Measurements from ENCODE around the gene CYBRD1. TPM values are rescaled to one million over a fixed set of nuclear protein-coding genes. Genes with fewer than 3 reads are reported as not detected.

CYBRD1 gene
- polyA plus RNA-seq, 1 experiment = 157 TPM

DNA sequence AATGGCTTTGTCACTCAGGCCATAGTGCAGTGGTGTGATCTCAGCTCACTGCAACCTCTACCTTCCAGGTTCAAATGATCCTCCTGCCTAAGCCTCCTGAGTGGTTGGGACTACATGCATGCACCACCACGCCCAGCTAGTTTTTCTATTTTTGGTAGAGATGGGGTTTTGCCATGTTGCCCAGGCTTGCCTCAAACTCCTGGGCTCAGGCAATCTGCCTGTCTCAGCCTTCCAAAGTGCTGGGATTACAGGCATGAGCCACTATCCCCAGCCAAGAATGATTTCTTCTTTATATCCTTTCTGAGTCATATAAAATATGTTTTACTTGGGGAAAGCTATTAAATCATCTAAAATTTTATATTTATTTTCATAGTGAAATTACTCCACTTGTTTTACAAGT lies 61.3 kb downstream of the CYBRD1 start:
- Histone ChIP-seq H3K4me3 (ENCODE audit: low read depth, low read length) (no peak overlapping the region), H3K27me3 (ENCODE audit: control insufficient read depth, insufficient read depth, low read length) (no peaks in the 10 kb centered on the region), H3K27ac (ENCODE audit: low read depth, low read length) (no peak overlapping the region), H3K9me3 (ENCODE audit: control insufficient read depth, insufficient read depth, low read length) (no peaks in the 10 kb centered on the region)
- TF ChIP-seq, protein P1, sequence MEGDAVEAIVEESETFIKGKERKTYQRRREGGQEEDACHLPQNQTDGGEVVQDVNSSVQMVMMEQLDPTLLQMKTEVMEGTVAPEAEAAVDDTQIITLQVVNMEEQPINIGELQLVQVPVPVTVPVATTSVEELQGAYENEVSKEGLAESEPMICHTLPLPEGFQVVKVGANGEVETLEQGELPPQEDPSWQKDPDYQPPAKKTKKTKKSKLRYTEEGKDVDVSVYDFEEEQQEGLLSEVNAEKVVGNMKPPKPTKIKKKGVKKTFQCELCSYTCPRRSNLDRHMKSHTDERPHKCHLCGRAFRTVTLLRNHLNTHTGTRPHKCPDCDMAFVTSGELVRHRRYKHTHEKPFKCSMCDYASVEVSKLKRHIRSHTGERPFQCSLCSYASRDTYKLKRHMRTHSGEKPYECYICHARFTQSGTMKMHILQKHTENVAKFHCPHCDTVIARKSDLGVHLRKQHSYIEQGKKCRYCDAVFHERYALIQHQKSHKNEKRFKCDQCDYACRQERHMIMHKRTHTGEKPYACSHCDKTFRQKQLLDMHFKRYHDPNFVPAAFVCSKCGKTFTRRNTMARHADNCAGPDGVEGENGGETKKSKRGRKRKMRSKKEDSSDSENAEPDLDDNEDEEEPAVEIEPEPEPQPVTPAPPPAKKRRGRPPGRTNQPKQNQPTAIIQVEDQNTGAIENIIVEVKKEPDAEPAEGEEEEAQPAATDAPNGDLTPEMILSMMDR (IDR thresholded peaks at IDR 0.05; ENCODE audit: low read depth, low read length) = no peak
- DNase-seq (ENCODE audit: low read depth, low spot score) = no peak
- CTCF ChIA-PET = interaction anchor here (1.4 kb wide), 1 partner anchor 16 kb away, joined by 4 read pairs; no protein-coding TSS in a partner anchor
- POLR2A ChIA-PET = no interaction called here

DNA sequence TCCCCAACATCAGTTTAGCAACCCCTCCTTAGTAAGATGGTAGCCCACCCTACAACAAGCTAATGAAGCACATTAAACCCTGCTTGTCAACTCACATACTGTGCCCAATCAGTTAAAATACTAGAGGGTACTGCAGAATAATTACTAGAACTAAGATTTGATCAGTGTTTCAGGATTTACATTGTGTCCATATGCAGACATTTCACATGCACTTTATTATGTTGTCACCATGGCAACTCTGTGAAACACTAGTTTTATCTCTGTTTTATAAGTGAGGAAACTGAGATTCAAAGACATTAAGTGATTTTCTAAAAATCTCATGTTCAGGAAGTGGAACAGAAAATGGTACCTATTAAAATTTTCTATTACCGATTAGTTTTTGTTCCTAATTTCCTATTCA lies 61.7 kb downstream of the CYBRD1 start:
- H3K9me3 ChIP-seq (ENCODE audit: control insufficient read depth, insufficient read depth, low read length) = no peaks in the 10 kb centered on the region
- ChIA-PET CTCF (interaction anchor here (1.4 kb wide), 1 partner anchor 15 kb away, joined by 4 read pairs; no protein-coding TSS in a partner anchor), POLR2A (no interaction called here)
- no peak overlapping the region for H3K27ac ChIP-seq (ENCODE audit: low read depth, low read length)
- TF ChIP-seq, protein P1 (IDR thresholded peaks at IDR 0.05; ENCODE audit: low read depth, low read length) = no peak
- H3K27me3 ChIP-seq (ENCODE audit: control insufficient read depth, insufficient read depth, low read length) = no peaks in the 10 kb centered on the region
- no peak overlapping the region for H3K4me3 ChIP-seq (ENCODE audit: low read depth, low read length)
- DNase-seq (ENCODE audit: low read depth, low spot score) = no peak

DNA sequence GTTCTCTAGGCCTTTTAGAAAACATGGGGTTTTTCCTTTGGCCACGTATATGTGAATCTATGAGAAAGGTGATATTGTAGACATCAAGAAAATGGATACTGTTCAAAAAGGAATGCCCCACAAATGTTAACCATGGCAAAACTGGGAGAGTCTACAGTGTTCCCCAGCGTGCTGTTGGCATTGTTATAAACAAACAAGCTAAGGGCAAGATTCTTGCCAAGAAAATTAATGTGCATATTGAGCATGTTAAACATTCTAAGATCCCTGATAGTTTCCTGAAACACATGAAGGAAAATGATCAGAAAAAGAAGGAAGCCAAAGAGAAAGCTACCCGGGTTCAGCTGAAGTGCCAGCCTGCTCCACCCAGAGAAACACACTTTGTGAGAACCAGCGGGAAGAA lies 64.9 kb downstream of the CYBRD1 start:
- Histone ChIP-seq H3K4me3 (ENCODE audit: low read depth, low read length) (no peak overlapping the region), H3K27me3 (ENCODE audit: control insufficient read depth, insufficient read depth, low read length) (no peaks in the 10 kb centered on the region), H3K27ac (ENCODE audit: low read depth, low read length) (no peak overlapping the region), H3K9me3 (ENCODE audit: control insufficient read depth, insufficient read depth, low read length) (no peaks in the 10 kb centered on the region)
- CTCF ChIA-PET = interaction anchor here (0.8 to 2.2 kb wide), 6 partner anchors 12 to 540 kb away, joined by 3 to 16 read pairs (median 6); no protein-coding TSS in a partner anchor
- no peak for DNase-seq (ENCODE audit: low read depth, low spot score)
- TF ChIP-seq, protein P1 (IDR thresholded peaks at IDR 0.05; ENCODE audit: low read depth, low read length) = no peak
- POLR2A ChIA-PET = no interaction called here

- Histone ChIP-seq H3K27ac (ENCODE audit: low read depth, low read length) (no peak overlapping the region), H3K4me3 (ENCODE audit: low read depth, low read length) (no peak overlapping the region), H3K27me3 (ENCODE audit: control insufficient read depth, insufficient read depth, low read length) (no peaks in the 10 kb centered on the region), H3K9me3 (ENCODE audit: control insufficient read depth, insufficient read depth, low read length) (no peaks in the 10 kb centered on the region)
- ChIA-PET CTCF (interaction anchor here (0.6 to 2.2 kb wide), 9 partner anchors 11 to 540 kb away, joined by 3 to 16 read pairs (median 6); no protein-coding TSS in a partner anchor), POLR2A (interaction anchor here (0.5 to 0.6 kb wide), 2 partner anchors 8 to 102 kb away, joined by 4 to 11 read pairs; no protein-coding TSS in a partner anchor)
- TF ChIP-seq, protein P1 (IDR thresholded peaks at IDR 0.05; ENCODE audit: low read depth, low read length) = no peak
- DNase-seq (ENCODE audit: low read depth, low spot score) = no peak
Measured at GRCh38 chr2:171587567-171587966, 65.3 kb downstream of the CYBRD1 start.

- CTCF ChIA-PET = interaction anchor here (1.5 kb wide), 1 partner anchor 9 kb away, joined by 10 read pairs; no protein-coding TSS in a partner anchor
- POLR2A ChIA-PET = no interaction called here
- H3K27me3 ChIP-seq (ENCODE audit: control insufficient read depth, insufficient read depth, low read length) = no peaks in the 10 kb centered on the region
- no peaks in the 10 kb centered on the region for H3K9me3 ChIP-seq (ENCODE audit: control insufficient read depth, insufficient read depth, low read length)
- TF ChIP-seq, protein P1 (IDR thresholded peaks at IDR 0.05; ENCODE audit: low read depth, low read length) = no peak
- no peak overlapping the region for H3K4me3 ChIP-seq (ENCODE audit: low read depth, low read length)
- no peak overlapping the region for H3K27ac ChIP-seq (ENCODE audit: low read depth, low read length)
- DNase-seq (ENCODE audit: low read depth, low spot score) = no peak
Measured at GRCh38 chr2:171590116-171590515, 67.8 kb downstream of the CYBRD1 start.

Data from AG04450 (cell line).